Erythroblast (primary cell): Measurements from ENCODE around the gene TEAD1.

Experiments used
- GATA1 ChIP-seq: IDR thresholded peaks from 2 replicates; pipeline ENCODE4 v1.6.1; 2011; ENCODE audit warnings: low read depth, mild to moderate bottlenecking, control low read depth, low read length, moderate library complexity
- POLR2A ChIP-seq: IDR thresholded peaks from 2 replicates; pipeline ENCODE4 v1.6.1; 2011; ENCODE audit warnings: mild to moderate bottlenecking, low read length

DNA sequence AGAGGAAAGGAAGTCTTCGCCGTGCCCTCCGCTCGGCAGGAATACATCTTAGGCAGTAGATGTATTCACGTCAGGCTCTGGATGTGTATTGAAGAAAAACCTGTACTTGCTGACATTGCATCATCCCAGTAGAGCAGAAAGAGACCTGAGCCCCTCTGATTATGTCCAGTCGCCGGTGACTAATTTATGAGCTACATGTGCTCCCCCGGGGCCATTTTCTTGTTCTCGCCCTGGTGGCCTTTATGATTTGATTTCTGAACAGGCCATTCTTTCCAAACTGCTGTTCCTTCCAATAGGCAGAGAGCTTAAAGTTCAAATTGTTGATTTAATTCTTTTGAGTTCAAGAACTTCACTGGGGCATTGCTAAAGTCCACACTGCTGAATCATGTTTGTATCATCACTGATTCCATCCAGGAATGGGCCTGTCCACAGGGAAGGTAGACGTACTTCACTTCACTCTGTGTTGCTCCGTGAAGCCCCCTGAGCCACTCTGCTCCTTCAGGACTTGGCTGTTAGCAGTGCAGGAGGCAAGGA, 197.6 kb downstream of the TEAD1 start:
- TF ChIP-seq POLR2A (no peak), GATA1 (no peak)
